ENCODE measurements around the gene TRAPPC12. TPM values are rescaled to one million over a fixed set of nuclear protein-coding genes. Genes with fewer than 3 reads are reported as not detected.
A peak's percentile ranks its signal among the peaks of the same experiment; 100 is the strongest.
"Not testable (repeated sequence)": the region's sequence is repeated elsewhere in the genome, so short reads cannot be mapped to it uniquely, and the experiment has no call there.

The TRAPPC12 gene
- polyA plus RNA-seq, 1 donor from 2014 or later, result 40.9 TPM

- Mint-ChIP-seq H3K27me3 (no peaks in the 10 kb centered on the region), H3K4me3 (no peak overlapping the region), H3K4me1 (peaks cover 0 to 3% (median 2%) of the 10 kb centered on the region in 3 donors), H3K9me3 (peaks cover 0 to 2% (median 2%) of the 10 kb centered on the region in 3 donors), H3K27ac (no peak overlapping the region), H3K36me3 (peaks cover 25% of the 10 kb centered on the region)
Observed at GRCh38 chr2:3503483-3503882, 124.0 kb downstream of the TRAPPC12 start.

- peaks cover 22% of the 10 kb centered on the region for H3K36me3 Mint-ChIP-seq
- peaks cover 0 to 4% (median 3%) of the 10 kb centered on the region in 3 donors for H3K4me1 Mint-ChIP-seq
- H3K27me3 Mint-ChIP-seq, result no peaks in the 10 kb centered on the region
- no peak overlapping the region for H3K4me3 Mint-ChIP-seq
- H3K27ac Mint-ChIP-seq, result no peak overlapping the region
- H3K9me3 Mint-ChIP-seq, result peaks cover 0 to 5% (median 3%) of the 10 kb centered on the region in 3 donors
Observed at GRCh38 chr2:3504741-3505140, 125.2 kb downstream of the TRAPPC12 start.

- Mint-ChIP-seq H3K4me1 (peaks cover 0 to 4% (median 3%) of the 10 kb centered on the region in 3 donors), H3K4me3 (no peak overlapping the region), H3K36me3 (peaks cover 26% of the 10 kb centered on the region), H3K27ac (no peak overlapping the region), H3K9me3 (peaks cover 0 to 5% (median 5%) of the 10 kb centered on the region in 3 donors), H3K27me3 (no peaks in the 10 kb centered on the region)
Observed at GRCh38 chr2:3505771-3506170, 126.3 kb downstream of the TRAPPC12 start.

DNA sequence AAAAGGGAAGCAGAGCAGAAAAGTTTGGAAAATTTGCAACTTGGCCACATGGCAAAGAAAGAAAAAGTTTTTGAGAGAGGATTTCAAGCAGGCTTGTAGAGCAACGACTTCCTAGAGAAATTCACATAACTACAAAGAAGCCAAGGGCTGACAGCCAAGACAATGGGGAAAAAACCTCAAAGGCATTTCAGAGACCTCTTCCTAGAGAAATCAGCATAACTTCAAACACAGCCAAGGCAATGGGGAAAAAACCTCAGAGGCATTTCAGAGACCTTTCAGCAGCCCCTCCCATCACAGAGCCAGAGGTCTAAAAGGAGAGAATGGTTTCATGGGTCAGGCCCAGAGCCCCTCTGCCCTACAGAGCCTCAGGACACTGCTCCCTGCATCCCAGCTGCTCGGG, 132.6 kb downstream of the TRAPPC12 start:
- H3K4me1 Mint-ChIP-seq, result peaks cover 2 to 10% (median 6%) of the 10 kb centered on the region in 3 donors

GRCh38 chr2:3513026-3513810, 133.7 kb downstream of the TRAPPC12 start:
- peaks cover 36% of the 10 kb centered on the region for H3K36me3 Mint-ChIP-seq
- peak overlapping the region in 1 of 3 donors; percentile 16 for H3K27ac Mint-ChIP-seq
- peaks cover 4 to 10% (median 5%) of the 10 kb centered on the region in 3 donors for H3K9me3 Mint-ChIP-seq

More for the DNA sequence above, 132.6 kb downstream of the TRAPPC12 start:
- peak overlapping the region in 1 of 4 donors; percentile 6 for H3K4me3 Mint-ChIP-seq
- peaks cover 4 to 10% (median 5%) of the 10 kb centered on the region in 3 donors for H3K9me3 Mint-ChIP-seq
- H3K27ac Mint-ChIP-seq, result no peak overlapping the region
- peaks cover 43% of the 10 kb centered on the region for H3K36me3 Mint-ChIP-seq
- H3K27me3 Mint-ChIP-seq, result no peaks in the 10 kb centered on the region

GRCh38 chr2:3515438-3515837, 135.9 kb downstream of the TRAPPC12 start:
- Mint-ChIP-seq H3K4me1 (peaks cover 13 to 20% (median 13%) of the 10 kb centered on the region in 3 donors), H3K27ac (peak overlapping the region in 1 of 3 donors; percentile 54), H3K4me3 (peak overlapping the region in 1 of 4 donors; percentile 58), H3K36me3 (peaks cover 25% of the 10 kb centered on the region)
- H3K27me3 Mint-ChIP-seq, H3K9me3 Mint-ChIP-seq: not testable (repeated sequence)

More at GRCh38 chr2:3513026-3513810, 133.7 kb downstream of the TRAPPC12 start:
- Mint-ChIP-seq H3K4me1 (peaks cover 6 to 11% (median 10%) of the 10 kb centered on the region in 3 donors), H3K4me3 (no peak overlapping the region), H3K27me3 (no peaks in the 10 kb centered on the region)

DNA sequence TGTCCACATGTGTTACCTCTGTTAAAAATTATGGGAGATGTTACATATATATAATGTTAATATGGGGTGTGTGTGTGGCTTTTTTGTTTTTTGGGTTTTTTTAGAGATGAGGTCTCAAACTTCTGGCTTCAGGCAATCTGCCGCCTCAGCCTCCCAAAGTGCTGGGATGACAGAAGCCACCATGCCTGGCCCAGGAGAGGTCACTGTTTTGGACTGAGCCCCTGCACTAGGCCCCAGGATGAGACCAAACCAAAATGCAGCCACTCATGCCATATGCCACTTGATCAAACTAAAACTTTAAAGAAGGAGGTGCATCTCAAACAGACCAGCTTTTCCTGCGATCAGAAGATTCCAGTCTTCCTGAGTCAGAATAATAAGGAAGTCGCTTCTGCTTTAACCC, 137.3 kb downstream of the TRAPPC12 start:
- peak overlapping the region in 1 of 3 donors; percentile 61 for H3K27ac Mint-ChIP-seq
- H3K9me3 Mint-ChIP-seq, result peaks cover 0 to 5% (median 4%) of the 10 kb centered on the region in 3 donors
- H3K27me3 Mint-ChIP-seq, result no peaks in the 10 kb centered on the region
- peak overlapping the region in 1 of 4 donors; percentile 97 for H3K4me3 Mint-ChIP-seq
- peaks cover 23 to 31% (median 26%) of the 10 kb centered on the region in 3 donors for H3K4me1 Mint-ChIP-seq
- H3K36me3 Mint-ChIP-seq, result peaks cover 20% of the 10 kb centered on the region

DNA sequence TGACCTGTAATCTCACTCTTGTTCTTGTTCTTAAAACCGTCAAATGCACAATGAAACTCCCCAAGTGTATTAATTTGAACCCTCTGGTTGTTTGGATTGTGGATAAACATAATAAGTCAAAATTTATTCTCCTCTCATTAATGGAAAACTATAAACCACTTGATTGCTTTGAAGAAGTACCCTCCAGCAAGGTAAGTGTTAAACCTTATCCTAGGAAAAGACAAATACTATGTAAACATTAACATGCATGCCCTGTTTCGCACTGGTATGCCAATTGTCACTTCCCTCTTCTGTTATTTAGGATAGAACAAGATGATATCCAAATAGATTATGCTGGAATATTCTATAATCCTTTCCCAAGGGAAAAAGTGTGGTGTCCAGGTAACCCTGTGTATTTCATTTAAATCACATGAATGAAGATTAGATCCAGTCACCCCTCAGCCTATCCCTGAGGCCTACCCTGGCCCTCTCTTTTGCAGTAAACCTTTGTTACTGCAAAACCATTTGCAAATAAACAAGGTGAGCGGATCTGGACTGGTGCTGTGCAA, 138.5 kb downstream of the TRAPPC12 start:
- Mint-ChIP-seq H3K36me3 (peaks cover 18% of the 10 kb centered on the region), H3K4me1 (peaks cover 26 to 32% (median 30%) of the 10 kb centered on the region in 3 donors), H3K9me3 (peaks cover 0 to 5% (median 4%) of the 10 kb centered on the region in 3 donors), H3K4me3 (peak overlapping the region; percentile 91 to 97 (median 92)), H3K27ac (peak overlapping the region; percentile 89 to 99 (median 94)), H3K27me3 (no peaks in the 10 kb centered on the region)

- H3K9me3 Mint-ChIP-seq, result peaks cover 0 to 5% (median 4%) of the 10 kb centered on the region in 3 donors
- peak overlapping the region; percentile 89 to 99 (median 94) for H3K27ac Mint-ChIP-seq
Observed at GRCh38 chr2:3518496-3519254, 139.2 kb downstream of the TRAPPC12 start.

DNA sequence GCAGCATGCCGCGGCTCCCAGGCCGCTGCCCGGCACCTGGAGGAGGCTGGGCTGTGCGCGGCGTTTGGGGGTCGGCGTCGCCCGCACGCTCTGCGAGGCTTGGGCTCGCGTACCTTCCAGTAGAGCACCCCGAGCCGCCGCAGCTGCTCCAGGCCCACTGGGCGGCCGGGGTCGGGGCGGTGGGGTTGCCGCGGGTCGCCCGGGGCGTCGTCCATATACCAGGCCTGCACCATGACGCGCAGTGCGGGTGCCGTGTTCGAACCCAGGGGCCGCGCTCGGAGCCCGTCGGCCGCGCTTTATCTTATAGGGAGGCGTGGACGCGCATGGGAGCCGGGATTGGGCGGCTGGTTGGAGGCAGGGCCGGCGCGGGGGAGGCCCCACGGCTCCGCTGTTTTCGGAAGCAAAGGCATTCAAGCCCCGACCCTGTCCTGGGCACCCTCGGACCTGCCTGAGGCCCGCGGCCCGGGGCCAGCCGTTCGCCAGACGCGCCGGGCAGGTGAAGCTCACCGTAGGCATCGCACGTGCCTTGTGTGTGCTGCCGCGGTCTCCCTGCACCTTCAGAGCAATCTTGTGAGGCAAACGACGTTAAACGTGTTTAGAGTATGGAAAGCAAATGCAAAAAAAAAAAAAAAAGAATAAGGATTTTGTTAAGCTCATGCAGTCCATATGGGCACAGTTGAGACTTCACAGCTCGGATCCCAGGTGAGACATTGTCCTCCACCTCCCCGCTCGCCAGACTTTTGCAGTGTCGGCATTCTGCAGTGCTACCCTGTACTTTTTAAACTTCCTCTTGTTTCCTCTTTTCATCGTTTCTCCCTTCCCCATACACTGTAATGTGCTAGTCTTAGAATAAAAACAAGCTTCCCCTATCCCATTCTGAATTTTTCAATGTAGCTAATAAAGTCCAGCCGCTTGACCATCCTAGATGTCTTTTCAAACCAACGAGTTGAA, 140.0 kb downstream of the TRAPPC12 start, which contains the start of gene ADI1:
ADI1 (minus strand) TSS at position 277 of the 951 bp plus-strand sequence; CDS start at position 233, 44 bp downstream.
- H3K27me3 Mint-ChIP-seq, result no peaks in the 10 kb centered on the region
- H3K27ac Mint-ChIP-seq, result peak within 1 kb of the TSS; percentile 89 to 99 (median 94)
- H3K4me1 Mint-ChIP-seq, result peaks cover 20 to 32% (median 28%) of the 10 kb centered on the region in 3 donors
- H3K4me3 Mint-ChIP-seq, result peak within 1 kb of the TSS; percentile 91 to 97 (median 92)
- H3K9me3 Mint-ChIP-seq, result peaks cover 0 to 4% (median under 1%) of the 10 kb centered on the region in 3 donors
- peaks cover 4% of the 10 kb centered on the region for H3K36me3 Mint-ChIP-seq

More at GRCh38 chr2:3518496-3519254, 139.2 kb downstream of the TRAPPC12 start:
- Mint-ChIP-seq H3K36me3 (peaks cover 11% of the 10 kb centered on the region), H3K4me3 (peak overlapping the region; percentile 91 to 97 (median 92)), H3K27me3 (no peaks in the 10 kb centered on the region), H3K4me1 (peaks cover 26 to 32% (median 30%) of the 10 kb centered on the region in 3 donors)

DNA sequence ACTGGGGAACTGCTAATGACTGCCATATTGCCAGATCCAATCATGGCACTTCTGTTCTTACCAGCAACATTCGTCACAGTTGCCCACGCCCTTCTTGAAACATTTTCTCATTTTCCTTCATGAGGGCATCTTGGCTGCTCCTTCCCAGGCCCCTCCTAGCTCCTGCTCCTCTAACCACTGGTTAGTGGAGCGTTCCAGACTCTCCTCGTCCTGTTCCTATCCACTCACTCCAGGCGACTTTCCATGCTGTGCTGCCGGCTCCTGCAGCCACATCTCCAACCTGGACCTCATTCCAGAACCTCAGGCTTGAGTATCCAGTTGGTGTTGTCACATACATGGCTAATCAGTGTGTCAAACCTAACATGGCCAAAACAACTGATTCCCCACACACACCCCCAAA, 141.1 kb downstream of the TRAPPC12 start:
- H3K27me3 Mint-ChIP-seq, result no peaks in the 10 kb centered on the region
- peak overlapping the region; percentile 23 to 99 (median 94) for H3K27ac Mint-ChIP-seq
- H3K4me3 Mint-ChIP-seq, result peak overlapping the region; percentile 91 to 97 (median 92)
- H3K36me3 Mint-ChIP-seq, result peaks cover 4% of the 10 kb centered on the region
- peaks cover 20 to 28% (median 28%) of the 10 kb centered on the region in 3 donors for H3K4me1 Mint-ChIP-seq
- H3K9me3 Mint-ChIP-seq, result peaks cover 0 to 3% (median 0%) of the 10 kb centered on the region in 3 donors

- peak overlapping the region in 2 of 4 donors; percentile 8 to 17 for H3K4me3 Mint-ChIP-seq
- no peak overlapping the region for H3K27ac Mint-ChIP-seq
- H3K4me1 Mint-ChIP-seq, result peaks cover 19 to 27% (median 24%) of the 10 kb centered on the region in 3 donors
Observed at GRCh38 chr2:3522961-3523421, 143.5 kb downstream of the TRAPPC12 start.

GRCh38 chr2:3523551-3524041, 144.1 kb downstream of the TRAPPC12 start:
- H3K36me3 Mint-ChIP-seq, result peaks cover 4% of the 10 kb centered on the region
- peaks cover 19 to 24% (median 21%) of the 10 kb centered on the region in 3 donors for H3K4me1 Mint-ChIP-seq
- H3K27me3 Mint-ChIP-seq, result no peaks in the 10 kb centered on the region
- no peak overlapping the region for H3K27ac Mint-ChIP-seq
- no peaks in the 10 kb centered on the region for H3K9me3 Mint-ChIP-seq
- H3K4me3 Mint-ChIP-seq, result peak overlapping the region in 1 of 4 donors; percentile 17

More at GRCh38 chr2:3522961-3523421, 143.5 kb downstream of the TRAPPC12 start:
- Mint-ChIP-seq H3K27me3 (no peaks in the 10 kb centered on the region), H3K36me3 (peaks cover 4% of the 10 kb centered on the region), H3K9me3 (no peaks in the 10 kb centered on the region)

Data from IgD-negative memory B cell (primary cell).